Common myeloid progenitor, CD34-positive (primary cell): Measurements from ENCODE around the gene TGM2.

Experiments
- CTCF ChIA-PET: fragments of 350-600 bp; sonication (Branson Sonifier 250); formaldehyde crosslinking; loops from one replicate; lab custom pipeline; 2021; ENCODE audit warnings: antibody characterized with exemption; lab: Charles Lee
- POLR2A ChIA-PET: fragments of 350-600 bp; sonication (Branson Sonifier 250); formaldehyde crosslinking; loops from one replicate; lab custom pipeline; 2021; ENCODE audit warnings: antibody characterized with exemption; lab: Charles Lee
- DNase-seq, 3 donors: peaks; one replicate each; pipeline versions ENCODE4 v3.0.0 to v3.0.0-alpha.2; 2013
- H3K27ac ChIP-seq, 2 experiments: 1 replicate in 1 of 2; 2 replicates in 1 of 2; pipeline ENCODE4 v1.7.0; 2013; ENCODE audit warnings: inconsistent platforms in 2 of 2, low read length in 2 of 2, mild to moderate bottlenecking in 2 of 2, low read depth in 1 of 2, moderate library complexity in 1 of 2; ENCODE audit not compliant: severe bottlenecking in 2 of 2, insufficient read depth in 1 of 2, poor library complexity in 1 of 2
- H3K27me3 ChIP-seq, 5 experiments: replicated peaks in 2 of 5; 1 replicate in 3 of 5; 2 replicates in 2 of 5; pipeline versions ENCODE4 v1.6.1 to v1.7.0; 2013; ENCODE audit warnings: low read length in 4 of 5, mild to moderate bottlenecking in 2 of 5, moderate library complexity in 2 of 5, inconsistent platforms in 1 of 5; ENCODE audit not compliant: insufficient read depth in 5 of 5, control insufficient read depth in 4 of 5
- H3K36me3 ChIP-seq, 4 experiments: 1 replicate in 2 of 4; 2 replicates in 2 of 4; pipeline versions ENCODE4 v1.6.1 to v1.7.0; 2013; ENCODE audit warnings: low read length in 3 of 4, control low read depth in 1 of 4, mild to moderate bottlenecking in 1 of 4; ENCODE audit not compliant: control insufficient read depth in 4 of 4, insufficient read depth in 4 of 4
- H3K4me1 ChIP-seq, 4 experiments: 1 replicate in 3 of 4; 2 replicates in 1 of 4; pipeline versions ENCODE4 v1.6.1 to v1.7.1; 2013; ENCODE audit warnings: low read length in 3 of 4, mild to moderate bottlenecking in 3 of 4, control low read depth in 1 of 4, inconsistent platforms in 1 of 4, moderate library complexity in 1 of 4; ENCODE audit not compliant: control insufficient read depth in 4 of 4, insufficient read depth in 4 of 4; ENCODE audit errors: control extremely low read depth in 1 of 4
- H3K4me3 ChIP-seq, 7 experiments: 1 replicate in 4 of 7; 2 replicates in 3 of 7; pipeline versions ENCODE4 v1.5.1 to v1.7.0; 2013; ENCODE audit warnings: mild to moderate bottlenecking in 7 of 7, low read length in 6 of 7, moderate library complexity in 6 of 7, inconsistent platforms in 2 of 7, low read depth in 2 of 7, control low read depth in 1 of 7; ENCODE audit not compliant: insufficient read depth in 4 of 7, control insufficient read depth in 1 of 7; ENCODE audit errors: extremely low read depth in 1 of 7
- H3K9me3 ChIP-seq, 5 experiments: 1 replicate in 4 of 5; 2 replicates in 1 of 5; pipeline versions ENCODE4 v1.6.1 to v1.7.1; 2013; ENCODE audit warnings: low read length in 4 of 5, mild to moderate bottlenecking in 2 of 5, inconsistent platforms in 1 of 5, low read depth in 1 of 5, moderate library complexity in 1 of 5; ENCODE audit not compliant: control insufficient read depth in 4 of 5, insufficient read depth in 2 of 5; ENCODE audit errors: control extremely low read depth in 1 of 5
- WGBS: methylation state at CpG from one replicate; pipeline ENCODE4 v1.1.5; 2013; ENCODE audit not compliant: insufficient coverage; 5-methylcytosine and 5-hydroxymethylcytosine counted together

Gene TGM2

DNA sequence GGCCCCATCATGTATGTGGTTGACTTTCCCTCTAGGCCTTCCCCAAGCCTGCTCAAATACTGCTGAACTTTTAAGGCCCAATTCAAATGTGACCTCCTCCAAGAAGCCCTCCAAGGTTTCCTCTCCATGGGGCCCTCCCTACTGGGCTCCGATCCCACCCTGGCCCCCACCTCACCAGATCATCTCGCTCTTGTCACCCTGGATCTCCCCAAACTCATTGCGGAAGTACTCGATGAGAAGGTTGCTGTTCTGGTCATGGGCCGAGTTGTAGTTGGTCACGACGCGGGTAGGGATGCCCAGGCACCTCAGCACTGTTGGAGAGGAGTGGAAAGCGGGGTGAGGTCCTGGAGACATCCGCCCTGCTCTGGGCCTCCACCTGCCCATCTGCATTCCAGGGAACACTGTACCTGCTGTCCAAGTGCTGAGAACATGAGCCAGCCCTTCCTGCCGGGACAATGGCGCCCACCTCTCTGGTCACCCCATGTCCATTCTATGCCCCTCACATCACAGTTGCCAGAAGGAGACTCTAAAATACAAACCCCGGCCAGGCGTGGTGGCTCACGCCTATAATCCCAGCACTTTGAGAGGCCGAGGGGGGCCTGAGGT, 23.1 kb downstream of the TGM2 start:
- no peaks in the 10 kb centered on the region for H3K9me3 ChIP-seq
- POLR2A ChIA-PET, result no interaction called here
- no peak overlapping the region for H3K4me3 ChIP-seq
- DNase-seq, result no peak
- H3K36me3 ChIP-seq, result no peaks in the 10 kb centered on the region
- no peaks in the 10 kb centered on the region for H3K27me3 ChIP-seq
- no peak overlapping the region for H3K27ac ChIP-seq
- WGBS, result 99% methylated on average over 13 of the region's 16 CpGs
- CTCF ChIA-PET, result interaction anchor here (1.1 kb wide), 1 partner anchor 15 kb away, joined by 3 read pairs; no protein-coding TSS in a partner anchor
- H3K4me1 ChIP-seq, result peaks cover 0 to 20% (median 10%) of the 10 kb centered on the region in 4 experiments

DNA sequence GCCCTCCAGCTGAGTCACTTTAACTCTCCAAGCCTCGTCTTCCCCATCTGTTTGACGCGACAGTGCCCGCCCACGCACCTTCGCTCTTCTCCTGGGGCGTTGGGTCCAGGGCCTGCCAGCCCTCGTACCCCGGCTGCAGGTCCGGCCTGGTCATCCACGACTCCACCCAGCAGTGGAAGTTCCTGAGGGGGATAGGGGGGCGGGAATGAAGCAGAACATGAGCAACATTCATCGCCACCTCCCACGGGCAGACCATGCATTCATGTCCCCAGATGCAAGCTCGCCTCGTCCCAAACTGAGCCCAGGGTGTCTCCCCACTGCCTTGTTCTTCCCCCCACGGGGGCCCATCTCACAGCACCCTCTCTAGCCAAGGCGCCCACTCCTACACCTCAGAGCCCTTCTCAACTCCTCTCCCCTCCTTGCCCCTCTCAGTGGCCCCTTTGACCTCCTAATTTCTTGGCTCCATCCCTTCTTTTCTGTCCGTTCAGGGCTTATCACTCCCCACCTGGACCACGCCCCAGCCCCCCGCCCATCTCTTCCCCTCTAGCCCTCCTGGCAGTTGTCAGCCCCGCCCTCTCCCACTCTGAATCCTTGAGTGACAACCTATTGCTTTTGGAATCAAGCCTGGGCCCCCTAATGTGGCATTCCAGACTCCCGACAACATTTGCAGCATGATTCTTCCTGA, 23.7 kb downstream of the TGM2 start:
- ChIA-PET CTCF (interaction anchor here (1.1 to 1.5 kb wide), 2 partner anchors 16 to 27 kb away, joined by 3 read pairs; no protein-coding TSS in a partner anchor), POLR2A (no interaction called here)
- no peak for DNase-seq
- WGBS, result 95% methylated on average over 23 of the region's 23 CpGs
- peaks cover 0 to 2% (median 0%) of the 10 kb centered on the region in 5 experiments for H3K27me3 ChIP-seq
- H3K27ac ChIP-seq, result no peak overlapping the region
- H3K9me3 ChIP-seq, result no peaks in the 10 kb centered on the region
- H3K4me1 ChIP-seq, result peaks cover 0 to 20% (median 10%) of the 10 kb centered on the region in 4 experiments
- H3K36me3 ChIP-seq, result no peaks in the 10 kb centered on the region
- no peak overlapping the region for H3K4me3 ChIP-seq

DNA sequence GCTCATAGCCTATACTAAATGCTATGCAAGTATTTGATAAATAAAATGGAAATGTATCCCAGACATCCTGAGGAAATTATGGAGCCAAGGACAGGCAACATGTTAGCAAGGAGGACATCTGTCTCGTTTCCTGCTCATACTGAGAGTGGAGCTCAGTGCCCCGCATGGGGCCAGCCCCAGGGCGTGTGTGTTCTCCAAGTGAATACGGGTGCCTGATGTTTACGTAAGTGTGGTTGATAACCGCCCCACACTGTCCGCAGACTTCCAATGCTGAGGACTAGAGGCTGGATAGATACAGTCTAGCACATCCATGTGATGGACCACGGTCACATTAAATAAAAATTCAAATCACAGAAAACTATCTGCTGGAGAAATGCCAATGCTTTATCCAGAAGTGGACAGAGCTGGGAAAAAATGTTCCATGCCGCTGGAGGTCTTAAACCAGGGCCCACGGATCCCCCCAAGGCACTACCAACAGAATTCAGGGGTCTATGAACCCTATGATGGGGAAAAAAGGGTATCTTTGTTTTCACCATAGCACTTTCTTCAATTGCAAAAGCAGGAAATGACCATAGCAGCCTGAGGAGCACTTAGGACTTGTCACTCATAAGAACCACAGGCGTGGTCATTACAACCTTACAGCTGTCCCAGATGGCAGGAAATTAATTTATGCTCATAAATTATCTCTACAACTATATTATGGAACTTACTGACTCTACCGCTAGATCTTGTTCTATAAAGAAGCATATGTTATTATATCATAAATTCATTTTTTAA, 24.9 kb downstream of the TGM2 start:
- H3K27ac ChIP-seq, result no peak overlapping the region
- H3K4me3 ChIP-seq, result no peak overlapping the region
- POLR2A ChIA-PET, result no interaction called here
- peaks cover 0 to 2% (median 0%) of the 10 kb centered on the region in 5 experiments for H3K27me3 ChIP-seq
- no peaks in the 10 kb centered on the region for H3K36me3 ChIP-seq
- peak in 2 of 3 donors; percentile 33 to 49 for DNase-seq
- 98% methylated on average over 8 of the region's 12 CpGs for WGBS
- H3K9me3 ChIP-seq, result no peaks in the 10 kb centered on the region
- CTCF ChIA-PET, result interaction anchor here (1.5 kb wide), 1 partner anchor 25 kb away, joined by 3 read pairs; no protein-coding TSS in a partner anchor
- peaks cover 0 to 25% (median 11%) of the 10 kb centered on the region in 4 experiments for H3K4me1 ChIP-seq

DNA sequence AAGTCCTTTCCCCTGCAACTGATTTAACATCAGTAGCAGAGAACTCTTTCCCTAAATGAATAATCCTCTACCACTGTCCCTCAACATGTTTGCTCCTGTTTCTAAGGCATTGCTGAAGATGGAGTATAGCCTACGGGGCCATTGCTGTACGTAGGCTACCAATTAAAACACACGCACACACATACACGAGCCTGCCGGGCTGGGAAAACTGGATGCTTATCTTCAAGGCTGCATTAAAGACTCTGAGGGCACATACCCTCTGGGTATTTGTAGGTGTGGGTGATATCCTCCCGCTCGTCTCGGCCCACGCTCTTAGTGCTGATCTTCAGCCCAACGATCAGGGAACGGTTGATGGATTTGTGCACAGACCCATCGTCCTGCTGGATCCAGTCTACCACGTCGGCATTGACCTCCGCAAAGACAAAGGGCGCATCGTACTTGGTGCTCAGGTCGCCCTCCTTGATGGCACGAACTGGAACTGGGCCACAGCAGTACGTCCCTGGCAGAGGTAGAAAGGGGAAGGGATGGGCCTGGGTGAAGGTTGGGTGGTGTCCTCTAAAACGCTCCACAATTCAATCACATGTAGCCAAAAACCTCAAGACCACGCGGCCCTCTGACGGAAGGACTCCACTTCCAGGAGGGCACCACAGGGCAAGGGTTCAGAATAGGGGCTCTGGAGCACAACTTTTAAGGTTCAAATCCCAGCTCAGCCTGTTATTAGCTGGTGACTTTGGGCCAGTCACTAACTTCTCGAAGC, 25.7 kb downstream of the TGM2 start:
- CTCF ChIA-PET, result no interaction called here
- H3K4me1 ChIP-seq, result peaks cover 0 to 25% (median 19%) of the 10 kb centered on the region in 4 experiments

DNA sequence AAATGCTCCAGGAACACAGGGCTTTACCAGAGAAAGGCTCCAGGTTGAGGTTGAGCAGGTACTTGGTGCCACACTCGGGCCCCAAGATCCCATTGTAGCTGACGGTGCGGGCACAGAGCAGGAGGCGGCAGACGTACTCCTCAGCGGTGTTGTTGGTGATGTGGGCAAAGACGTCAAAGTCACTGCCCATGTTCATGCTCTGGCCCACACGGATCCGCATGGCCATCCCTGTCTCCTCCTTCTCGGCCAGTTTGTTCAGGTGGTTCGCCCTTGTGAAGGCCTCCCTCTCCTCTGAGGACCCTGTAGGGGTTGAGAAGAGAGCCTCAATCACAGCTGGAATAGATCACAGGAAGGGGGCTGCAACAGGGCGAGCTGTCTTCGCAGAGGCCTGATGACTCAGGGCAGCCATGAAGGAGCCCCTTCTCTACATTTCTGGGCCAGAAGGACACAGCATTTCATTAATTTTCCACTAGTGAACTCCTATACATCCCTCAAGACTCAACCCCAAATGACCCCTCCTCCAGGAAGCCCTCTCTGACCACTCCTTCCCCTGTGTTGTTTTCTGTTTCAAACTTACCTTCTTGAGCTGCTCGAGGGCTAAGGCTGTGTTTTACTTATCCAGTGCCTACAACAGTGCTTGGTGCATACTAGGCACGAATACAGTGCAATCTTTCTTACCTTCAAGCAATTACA, 26.8 kb downstream of the TGM2 start:
- WGBS, result 95% methylated on average over 14 of the region's 15 CpGs
- CTCF ChIA-PET, result interaction anchor here (1.1 kb wide), 1 partner anchor 56 kb away, joined by 3 read pairs; no protein-coding TSS in a partner anchor

More for the DNA sequence above, 25.7 kb downstream of the TGM2 start:
- H3K9me3 ChIP-seq, result no peaks in the 10 kb centered on the region
- no peak overlapping the region for H3K4me3 ChIP-seq
- POLR2A ChIA-PET, result no interaction called here
- no peak for DNase-seq
- H3K36me3 ChIP-seq, result no peaks in the 10 kb centered on the region
- no peak overlapping the region for H3K27ac ChIP-seq
- 99% methylated on average over 16 of the region's 25 CpGs for WGBS
- H3K27me3 ChIP-seq, result peaks cover 0 to 2% (median 0%) of the 10 kb centered on the region in 5 experiments

DNA sequence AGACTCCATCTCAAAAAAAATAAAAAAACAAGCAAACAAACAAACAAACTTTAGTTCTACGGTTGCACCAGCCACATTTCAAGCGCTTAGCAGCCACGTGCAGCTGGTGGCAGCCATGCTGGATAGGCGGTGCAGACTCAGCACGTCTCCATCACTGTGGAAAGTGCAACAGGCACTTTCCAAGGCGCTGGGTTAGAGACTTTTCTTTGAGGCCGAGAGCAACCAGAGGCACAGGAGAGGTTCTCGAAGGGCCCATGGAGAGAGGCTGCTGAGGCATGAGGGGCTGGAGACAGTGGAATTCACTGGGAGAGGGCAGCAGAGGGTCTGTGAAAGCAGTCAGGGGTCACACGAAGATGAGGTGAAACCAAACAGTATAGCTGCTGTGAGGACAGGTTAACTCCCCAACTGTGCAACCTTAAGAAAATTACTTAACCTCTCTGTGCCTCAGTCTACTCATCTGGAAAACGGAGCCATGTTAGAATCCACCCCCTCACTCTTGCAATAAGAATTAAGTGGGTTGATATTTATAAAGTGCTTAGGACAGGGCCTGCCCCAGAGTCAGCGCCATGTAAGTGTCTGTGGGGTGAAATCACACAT, 27.5 kb downstream of the TGM2 start:
- POLR2A ChIA-PET, result no interaction called here
- no peak for DNase-seq
- Histone ChIP-seq H3K4me1 (peaks cover 0 to 17% (median 14%) of the 10 kb centered on the region in 4 experiments), H3K9me3 (no peaks in the 10 kb centered on the region), H3K27me3 (peaks cover 0 to 2% (median 0%) of the 10 kb centered on the region in 5 experiments), H3K27ac (no peak overlapping the region), H3K4me3 (no peak overlapping the region), H3K36me3 (no peaks in the 10 kb centered on the region)
- CTCF ChIA-PET, result interaction anchor here (1.1 kb wide), 1 partner anchor 56 kb away, joined by 3 read pairs; no protein-coding TSS in a partner anchor
- 93% methylated on average over 2 of the region's 11 CpGs for WGBS

More for the DNA sequence above, 26.8 kb downstream of the TGM2 start:
- no peak overlapping the region for H3K4me3 ChIP-seq
- DNase-seq, result no peak
- POLR2A ChIA-PET, result interaction anchor here (0.5 kb wide), 1 partner anchor 19 kb away, joined by 3 read pairs; no protein-coding TSS in a partner anchor
- no peak overlapping the region for H3K27ac ChIP-seq
- peaks cover 0 to 18% (median 14%) of the 10 kb centered on the region in 4 experiments for H3K4me1 ChIP-seq
- H3K36me3 ChIP-seq, result no peaks in the 10 kb centered on the region
- peaks cover 0 to 2% (median 0%) of the 10 kb centered on the region in 5 experiments for H3K27me3 ChIP-seq
- H3K9me3 ChIP-seq, result no peaks in the 10 kb centered on the region
